Endothelial cell of umbilical vein (primary cell): ENCODE measurements around the gene SOX10. TPM values are rescaled to one million over a fixed set of nuclear protein-coding genes. Genes with fewer than 3 reads are reported as not detected.

Experiments used
- BruUV-seq: library from RNA; stranded (reverse); fragments of 400-500 nt; replicated peaks from 2 replicates; lab custom pipeline; 2021; lab: Mats Ljungman, UMichigan
- CTCF ChIA-PET: fragments of 300-600, 350-600 bp; sonication (Branson Sonifier 250); formaldehyde crosslinking; loops from one replicate; lab custom pipeline; 2021; ENCODE audit warnings: antibody characterized with exemption, inconsistent platforms; lab: Charles Lee
- POLR2A ChIA-PET: fragments of 300-600, 350-600 bp; sonication (Branson Sonifier 250); formaldehyde crosslinking; loops from one replicate; lab custom pipeline; 2021; ENCODE audit warnings: antibody characterized with exemption, inconsistent platforms; lab: Charles Lee
- DNase-seq: peaks from one replicate; pipeline ENCODE4 v3.0.0-alpha.2; 2011; ENCODE audit warnings: low read depth, low spot score
- FAIRE-seq: peaks from 2 replicates; lab custom pipeline; 2011; peaks lifted over from hg19 to GRCh38; lab: Jason Lieb, UNC
- H2AFZ ChIP-seq: 2 replicates; pipeline ENCODE4 v1.6.0; 2012; ENCODE audit warnings: low read depth, low read length, control low read depth, inconsistent platforms
- H3K27ac ChIP-seq: 2 replicates; pipeline ENCODE4 v1.5.1; 2011; ENCODE audit warnings: low read depth, mild to moderate bottlenecking, control low read depth, low read length, moderate library complexity; ENCODE audit not compliant: insufficient read depth
- H3K27me3 ChIP-seq, 2 experiments: 2 replicates each; pipeline versions ENCODE4 v1.6.0 to v1.6.1; 2011; ENCODE audit warnings: low read length in 2 of 2, mixed read lengths in 1 of 2; ENCODE audit not compliant: control insufficient read depth in 2 of 2, insufficient read depth in 2 of 2
- H3K36me3 ChIP-seq, 2 experiments: 2 replicates in 1 of 2; 3 replicates in 1 of 2; pipeline ENCODE4 v1.5.1; 2011; ENCODE audit warnings: low read length in 2 of 2, mild to moderate bottlenecking in 1 of 2, moderate library complexity in 1 of 2; ENCODE audit not compliant: control insufficient read depth in 2 of 2, insufficient read depth in 2 of 2; ENCODE audit errors: extremely low read depth in 1 of 2
- H3K4me1 ChIP-seq: 3 replicates; pipeline ENCODE4 v1.5.1; 2011; ENCODE audit warnings: mild to moderate bottlenecking, low read length; ENCODE audit not compliant: control insufficient read depth, insufficient read depth; ENCODE audit errors: extremely low read depth
- H3K4me2 ChIP-seq: 2 replicates; pipeline ENCODE4 v1.6.1; 2011; ENCODE audit warnings: low read length, control low read depth, mixed read lengths; ENCODE audit not compliant: insufficient read depth
- H3K4me3 ChIP-seq, 3 experiments: fragments of 200-600 bp in 1 of 3; sonication (generic), shearing (Covaris generic) in 1 of 3; replicated peaks in 1 of 3; 2 replicates each; pipeline ENCODE4 v1.5.1; 2011 to 2016; ENCODE audit warnings: control low read depth in 3 of 3, low read length in 3 of 3, mild to moderate bottlenecking in 2 of 3, inconsistent platforms in 1 of 3, low read depth in 1 of 3, moderate library complexity in 1 of 3; ENCODE audit not compliant: insufficient read depth in 1 of 3
- H3K79me2 ChIP-seq: 2 replicates; pipeline ENCODE4 v1.6.0; 2012; ENCODE audit warnings: low read length, inconsistent platforms; ENCODE audit not compliant: control insufficient read depth, insufficient read depth
- H3K9ac ChIP-seq: replicated peaks from 2 replicates; pipeline ENCODE3; 2011; ENCODE audit warnings: low read length, control low read depth; ENCODE audit not compliant: insufficient read depth; ENCODE audit errors: extremely low read depth
- H3K9me1 ChIP-seq: replicated peaks from 3 replicates; pipeline ENCODE4 v1.6.0; 2011; ENCODE audit warnings: mild to moderate bottlenecking, low read length; ENCODE audit not compliant: control insufficient read depth, insufficient read depth; ENCODE audit errors: extremely low read depth
- H3K9me3 ChIP-seq: replicated peaks from 2 replicates; pipeline ENCODE4 v1.5.1; 2012; ENCODE audit warnings: low read length, inconsistent platforms; ENCODE audit not compliant: control insufficient read depth, insufficient read depth
- H4K20me1 ChIP-seq: replicated peaks from 2 replicates; pipeline ENCODE3; 2011; ENCODE audit warnings: mild to moderate bottlenecking, low read length; ENCODE audit not compliant: control insufficient read depth, insufficient read depth; ENCODE audit errors: extremely low read depth
- CTCF ChIP-seq, 2 donors: IDR thresholded peaks; 1 replicate in 1 of 2; 2 replicates in 1 of 2; pipeline ENCODE4 v1.5.1; 2011; ENCODE audit warnings: low read length in 2 of 2, mild to moderate bottlenecking in 2 of 2, moderate library complexity in 2 of 2, control low read depth in 1 of 2, inconsistent platforms in 1 of 2, low read depth in 1 of 2; ENCODE audit not compliant: insufficient read depth in 1 of 2; ENCODE audit errors: extremely low read depth in 1 of 2
- EZH2 ChIP-seq: IDR thresholded peaks from 2 replicates; pipeline ENCODE4 v1.6.1; 2012; ENCODE audit warnings: borderline replicate concordance, low read depth, mild to moderate bottlenecking, moderate library complexity, low read length, inconsistent platforms; ENCODE audit not compliant: severe bottlenecking
- FOS ChIP-seq: IDR thresholded peaks from 2 replicates; pipeline ENCODE4 v1.6.1; 2011; ENCODE audit warnings: mild to moderate bottlenecking, low read length, moderate library complexity, borderline replicate concordance; ENCODE audit not compliant: insufficient read depth
- GATA2 ChIP-seq: IDR thresholded peaks from 2 replicates; pipeline ENCODE4 v1.7.0; 2011; ENCODE audit warnings: low read depth, mild to moderate bottlenecking, moderate library complexity, mixed read lengths, low read length; ENCODE audit not compliant: insufficient read length, insufficient read depth
- JUN ChIP-seq: IDR thresholded peaks from 2 replicates; pipeline ENCODE4 v1.6.1; 2011; ENCODE audit warnings: borderline replicate concordance, low read depth; ENCODE audit not compliant: insufficient read length, insufficient read depth
- MAX ChIP-seq: IDR thresholded peaks from 2 replicates; pipeline ENCODE4 v1.6.1; 2011; ENCODE audit not compliant: insufficient read depth, insufficient read length
- MYC ChIP-seq: IDR thresholded peaks from one replicate; pipeline ENCODE4 v1.6.1; 2011; ENCODE audit warnings: mild to moderate bottlenecking, low read depth, low read length
- POLR2A ChIP-seq: IDR thresholded peaks from 2 replicates; pipeline ENCODE4 v1.6.1; 2012; ENCODE audit warnings: low read depth, mild to moderate bottlenecking, control low read depth, low read length
- POLR2AphosphoS5 ChIP-seq: IDR thresholded peaks from 2 replicates; pipeline ENCODE4 v1.6.1; 2012; ENCODE audit warnings: low read depth, mild to moderate bottlenecking, control low read depth, low read length, moderate library complexity; ENCODE audit not compliant: insufficient read depth
- dilution Hi-C: fragments of 300-500 bp; cut with MboI; formaldehyde crosslinking; loops from one replicate; pipeline ENCODE4 v1.15.0; 2019; ENCODE audit warnings: low sequenced_read_pairs; ENCODE audit not compliant: extremely low pct_ligation_motif_present
- intact Hi-C: fragments of 100-400 bp; cut with micrococcal nuclease; formaldehyde crosslinking; loops from one replicate; pipeline ENCODE4 v1.10.0; 2022
- polyA plus RNA-seq, 4 experiments: library from polyadenylated mRNA; depleted of rRNA in 3 of 4; stranded (reverse) in 3 of 4; unstranded in 1 of 4; fragments of >200 nt; gene quantifications; 2 replicates each; pipeline versions ENCODE4 v1.2.1 to v1.2.3, GENCODE V29; 2011 to 2012; ENCODE audit warnings: missing spikeins in 1 of 4
- total RNA-seq: library from RNA; stranded (reverse); gene quantifications from 2 replicates; pipeline ENCODE4 v1.2.3, GENCODE V29; 2021

SOX10 gene
- total and polyA plus RNA-seq, 2 donors (not counting 3 experiments of a cell fraction or from before 2014, with no cell fraction given): not detected

GRCh38 chr22:38017939-38018885, 33.9 kb upstream of the SOX10 start:
- POLR2A ChIA-PET: interaction anchor here (0.5 kb wide), 1 partner anchor 73 kb away, joined by 3 read pairs; no protein-coding TSS in a partner anchor
- no peaks in the 10 kb centered on the region for H3K9me1 ChIP-seq
- TF ChIP-seq POLR2A (no peak), POLR2AphosphoS5 (no peak), FOS (no peak), EZH2 (no peak), JUN (no peak), MAX (no peak), MYC (no peak), GATA2 (no peak), CTCF (IDR thresholded peaks at IDR 0.05; ENCODE audit: extremely low read depth in 1 of 2, insufficient read depth in 1 of 2, low read depth in 1 of 2, low read length in 2 of 2) (no peak)
- H3K79me2 ChIP-seq: no peaks in the 10 kb centered on the region
- FAIRE-seq (no peak), DNase-seq (no peak)
- H3K9me3 ChIP-seq: no peaks in the 10 kb centered on the region
- H4K20me1 ChIP-seq: no peaks in the 10 kb centered on the region
- BruUV-seq: no TSS peak
- no peak overlapping the region for H3K4me3 ChIP-seq
- H3K27me3 ChIP-seq: no peaks in the 10 kb centered on the region
- intact Hi-C loops: no loop called here
- H3K4me2 ChIP-seq: no peak overlapping the region
- CTCF ChIA-PET: interaction anchor here (1.4 kb wide), 1 partner anchor 34 kb away, joined by 10 read pairs; no protein-coding TSS in a partner anchor
- H3K36me3 ChIP-seq: no peaks in the 10 kb centered on the region
- dilution Hi-C loops: no loop called here
- H3K9ac ChIP-seq: no peak overlapping the region
- peaks cover 8% of the 10 kb centered on the region for H3K4me1 ChIP-seq
- H2AFZ ChIP-seq: no peak overlapping the region
- no peak overlapping the region for H3K27ac ChIP-seq
